Trophoblast cell (in vitro differentiated cells and primary cell): ENCODE measurements around the gene CCL17.

ENCODE experiments used
- DNase-seq, 2 donors: peaks; one replicate each; pipeline ENCODE4 v3.0.0-alpha.2; 2016
- H2AFZ ChIP-seq: 2 replicates; pipeline ENCODE4 v1.6.1; 2013; ENCODE audit warnings: low read length, moderate library complexity, mild to moderate bottlenecking; ENCODE audit not compliant: insufficient read depth, poor library complexity
- H2AK5ac ChIP-seq: 2 replicates; pipeline ENCODE4 v1.6.1; 2013; ENCODE audit warnings: mild to moderate bottlenecking, low read length
- H2BK120ac ChIP-seq: 2 replicates; pipeline ENCODE4 v1.6.1; 2013; ENCODE audit warnings: low read length, mild to moderate bottlenecking, moderate library complexity; ENCODE audit not compliant: insufficient read depth, poor library complexity
- H2BK12ac ChIP-seq: 2 replicates; pipeline ENCODE4 v1.6.1; 2013; ENCODE audit warnings: mild to moderate bottlenecking, low read length, moderate library complexity
- H2BK5ac ChIP-seq: 2 replicates; pipeline ENCODE4 v1.6.1; 2013; ENCODE audit warnings: low read length, low read depth, moderate library complexity, mild to moderate bottlenecking; ENCODE audit not compliant: poor library complexity
- H3K14ac ChIP-seq: 2 replicates; pipeline ENCODE4 v1.6.1; 2013; ENCODE audit warnings: mild to moderate bottlenecking, low read length
- H3K18ac ChIP-seq: 2 replicates; pipeline ENCODE4 v1.6.1; 2013; ENCODE audit warnings: mild to moderate bottlenecking, low read length
- H3K23ac ChIP-seq: 2 replicates; pipeline ENCODE4 v1.6.1; 2013; ENCODE audit warnings: low read length
- H3K27ac ChIP-seq: 2 replicates; pipeline ENCODE4 v1.5.1; 2013; ENCODE audit warnings: low read depth, mild to moderate bottlenecking, inconsistent platforms, low read length, moderate library complexity
- H3K27me3 ChIP-seq: 2 replicates; pipeline ENCODE4 v1.6.1; 2013; ENCODE audit warnings: inconsistent platforms, mild to moderate bottlenecking, low read length, moderate library complexity; ENCODE audit not compliant: insufficient read depth
- H3K36me3 ChIP-seq, 2 experiments: 1 replicate in 1 of 2; 2 replicates in 1 of 2; pipeline ENCODE4 v1.6.1; 2013; ENCODE audit warnings: low read length in 2 of 2, mild to moderate bottlenecking in 2 of 2, moderate library complexity in 1 of 2; ENCODE audit not compliant: insufficient read depth in 2 of 2, control insufficient read depth in 1 of 2
- H3K4ac ChIP-seq: 2 replicates; pipeline ENCODE4 v1.6.1; 2013; ENCODE audit warnings: low read depth, mild to moderate bottlenecking, low read length, moderate library complexity
- H3K4me1 ChIP-seq, 2 experiments: 1 replicate in 1 of 2; 2 replicates in 1 of 2; pipeline ENCODE4 v1.6.1; 2013; ENCODE audit warnings: low read length in 2 of 2, mild to moderate bottlenecking in 2 of 2, moderate library complexity in 1 of 2; ENCODE audit not compliant: insufficient read depth in 2 of 2, control insufficient read depth in 1 of 2
- H3K4me2 ChIP-seq: 2 replicates; pipeline ENCODE4 v1.6.1; 2013; ENCODE audit warnings: inconsistent platforms, mild to moderate bottlenecking, low read length, moderate library complexity
- H3K4me3 ChIP-seq: 2 replicates; pipeline ENCODE4 v1.5.1; 2013; ENCODE audit warnings: mild to moderate bottlenecking, low read depth, low read length, inconsistent platforms
- H3K79me1 ChIP-seq: one replicate; pipeline ENCODE4 v1.6.1; 2013; ENCODE audit warnings: low read length
- H3K79me2 ChIP-seq: 2 replicates; pipeline ENCODE4 v1.6.1; 2013; ENCODE audit warnings: low read length, mild to moderate bottlenecking; ENCODE audit not compliant: control insufficient read depth, insufficient read depth, poor library complexity
- H3K9ac ChIP-seq: 2 replicates; pipeline ENCODE4 v1.6.1; 2013; ENCODE audit warnings: mild to moderate bottlenecking, low read length
- H3K9me3 ChIP-seq: 2 replicates; pipeline ENCODE4 v1.6.1; 2013; ENCODE audit warnings: low read depth, mild to moderate bottlenecking, control low read depth, inconsistent platforms, low read length; ENCODE audit not compliant: insufficient read depth
- H4K12ac ChIP-seq: 2 replicates; pipeline ENCODE4 v1.6.1; 2013; ENCODE audit warnings: low read depth, mild to moderate bottlenecking, low read length, moderate library complexity
- H4K8ac ChIP-seq: 2 replicates; pipeline ENCODE4 v1.6.1; 2013; ENCODE audit warnings: low read depth, mild to moderate bottlenecking, low read length, moderate library complexity
- H4K91ac ChIP-seq: one replicate; pipeline ENCODE4 v1.6.1; 2013; ENCODE audit warnings: low read depth, mild to moderate bottlenecking, low read length, moderate library complexity
- WGBS: extraction: QIAGEN DNeasy Blood & Tissue Kit; methylation state at CpG from one replicate; pipeline ENCODE4 v1.1.7; 2013; ENCODE audit warnings: missing lambda C conversion rate; ENCODE audit not compliant: insufficient read length, insufficient coverage; ENCODE audit errors: extremely low coverage; 5-methylcytosine and 5-hydroxymethylcytosine counted together

Gene CCL17

GRCh38 chr16:57391708-57392107 lies 12.9 kb upstream of the CCL17 start:
- H3K4me2 ChIP-seq: no peak overlapping the region
- no peak overlapping the region for H3K4ac ChIP-seq
- no peak overlapping the region for H3K9ac ChIP-seq
- H2AFZ ChIP-seq: no peak overlapping the region
- no peaks in the 10 kb centered on the region for H3K9me3 ChIP-seq
- no peak overlapping the region for H4K12ac ChIP-seq
- H3K27me3 ChIP-seq: no peaks in the 10 kb centered on the region
- no peak overlapping the region for H2BK12ac ChIP-seq
- no peak for DNase-seq
- no peaks in the 10 kb centered on the region for H3K4me1 ChIP-seq
- no peaks in the 10 kb centered on the region for H3K79me1 ChIP-seq
- H3K27ac ChIP-seq: no peak overlapping the region
- H2BK120ac ChIP-seq: no peak overlapping the region
- no peaks in the 10 kb centered on the region for H3K36me3 ChIP-seq
- no peak overlapping the region for H3K23ac ChIP-seq
- H3K14ac ChIP-seq: no peak overlapping the region
- H2BK5ac ChIP-seq: no peak overlapping the region
- no CpG with 5 or more reads among the region's 5 CpGs for WGBS
- no peak overlapping the region for H2AK5ac ChIP-seq
- no peak overlapping the region for H4K8ac ChIP-seq
- no peak overlapping the region for H4K91ac ChIP-seq
- H3K18ac ChIP-seq: no peak overlapping the region
- H3K79me2 ChIP-seq: no peaks in the 10 kb centered on the region
- H3K4me3 ChIP-seq: no peak overlapping the region

GRCh38 chr16:57392694-57393093 lies 11.9 kb upstream of the CCL17 start:
- WGBS: no CpG with 5 or more reads among the region's 1 CpG
- Histone ChIP-seq H3K14ac (no peak overlapping the region), H3K9me3 (no peaks in the 10 kb centered on the region), H3K79me1 (no peaks in the 10 kb centered on the region), H3K27ac (no peak overlapping the region), H3K23ac (no peak overlapping the region), H3K9ac (no peak overlapping the region), H3K4me1 (no peaks in the 10 kb centered on the region), H3K4ac (no peak overlapping the region), H2AFZ (no peak overlapping the region), H3K36me3 (no peaks in the 10 kb centered on the region), H2AK5ac (no peak overlapping the region), H4K91ac (no peak overlapping the region), H3K4me3 (no peak overlapping the region), H2BK120ac (no peak overlapping the region), H3K4me2 (no peak overlapping the region), H3K27me3 (no peaks in the 10 kb centered on the region), H3K18ac (no peak overlapping the region), H3K79me2 (no peaks in the 10 kb centered on the region), H4K12ac (no peak overlapping the region), H4K8ac (no peak overlapping the region), H2BK5ac (no peak overlapping the region), H2BK12ac (no peak overlapping the region)
- DNase-seq: no peak

DNA sequence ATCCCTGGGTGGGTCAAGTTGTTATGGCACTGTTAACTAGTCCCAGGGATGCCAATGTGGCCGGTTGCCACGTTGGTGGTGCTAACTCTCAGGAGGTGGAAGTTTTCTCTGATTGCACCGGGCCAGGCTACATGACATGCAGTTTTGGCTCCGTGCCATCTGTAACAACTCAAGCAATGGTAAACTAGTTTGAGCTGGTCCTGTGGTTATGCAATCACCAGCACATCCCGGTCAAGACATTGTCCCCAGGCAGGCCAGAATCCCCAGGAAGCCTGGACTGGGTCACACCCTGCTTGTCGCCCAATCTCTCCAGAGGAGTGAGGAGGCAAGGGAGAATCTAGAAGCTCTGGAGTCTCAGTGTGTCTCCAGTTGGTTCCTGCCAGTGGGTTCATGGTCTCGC lies 10.1 kb upstream of the CCL17 start:
- H2BK12ac ChIP-seq: no peak overlapping the region
- H3K23ac ChIP-seq: no peak overlapping the region
- no peaks in the 10 kb centered on the region for H3K36me3 ChIP-seq
- H2BK120ac ChIP-seq: no peak overlapping the region
- H3K27me3 ChIP-seq: no peaks in the 10 kb centered on the region
- H3K4me3 ChIP-seq: peak overlapping the region; percentile 23
- no peak overlapping the region for H3K14ac ChIP-seq
- H3K9me3 ChIP-seq: no peaks in the 10 kb centered on the region
- H3K79me2 ChIP-seq: no peaks in the 10 kb centered on the region
- no peak overlapping the region for H4K91ac ChIP-seq
- WGBS: no CpG with 5 or more reads among the region's 7 CpGs
- no peak overlapping the region for H4K8ac ChIP-seq
- no peak overlapping the region for H2AK5ac ChIP-seq
- H2AFZ ChIP-seq: no peak overlapping the region
- no peak overlapping the region for H3K27ac ChIP-seq
- no peak overlapping the region for H3K9ac ChIP-seq
- H3K4ac ChIP-seq: no peak overlapping the region
- H3K18ac ChIP-seq: no peak overlapping the region
- no peaks in the 10 kb centered on the region for H3K4me1 ChIP-seq
- H2BK5ac ChIP-seq: no peak overlapping the region
- no peak overlapping the region for H4K12ac ChIP-seq
- H3K79me1 ChIP-seq: no peaks in the 10 kb centered on the region
- H3K4me2 ChIP-seq: no peak overlapping the region
- peak; percentile 30 to 65 for DNase-seq

GRCh38 chr16:57395026-57395425 lies 9.5 kb upstream of the CCL17 start:
- no peaks in the 10 kb centered on the region for H3K9me3 ChIP-seq
- H4K12ac ChIP-seq: no peak overlapping the region
- H3K18ac ChIP-seq: no peak overlapping the region
- no peaks in the 10 kb centered on the region for H3K79me1 ChIP-seq
- no peak overlapping the region for H3K14ac ChIP-seq
- no peak overlapping the region for H2BK5ac ChIP-seq
- no peak overlapping the region for H2AK5ac ChIP-seq
- H2BK12ac ChIP-seq: no peak overlapping the region
- no peak overlapping the region for H4K91ac ChIP-seq
- no peak for DNase-seq
- no peak overlapping the region for H3K23ac ChIP-seq
- H3K4me1 ChIP-seq: no peaks in the 10 kb centered on the region
- WGBS: no CpG with 5 or more reads among the region's 5 CpGs
- no peaks in the 10 kb centered on the region for H3K36me3 ChIP-seq
- H3K27me3 ChIP-seq: no peaks in the 10 kb centered on the region
- H3K4me3 ChIP-seq: no peak overlapping the region
- no peak overlapping the region for H3K4me2 ChIP-seq
- H3K9ac ChIP-seq: no peak overlapping the region
- no peak overlapping the region for H3K4ac ChIP-seq
- no peak overlapping the region for H2BK120ac ChIP-seq
- no peak overlapping the region for H3K27ac ChIP-seq
- no peaks in the 10 kb centered on the region for H3K79me2 ChIP-seq
- H2AFZ ChIP-seq: no peak overlapping the region
- no peak overlapping the region for H4K8ac ChIP-seq
